Testis (tissue), 2 donors: Measurements from ENCODE around the gene RDH12.

Experiments used
- CTCF ChIP-seq, 3 experiments: fragments of 450-650 bp in 2 of 3; fragments of 200-600 bp in 1 of 3; sonication (generic) in 1 of 3; IDR thresholded peaks; one replicate each; pipeline ENCODE4 v1.5.1; 2016 to 2019; ENCODE audit warnings: antibody characterized with exemption in 3 of 3, mild to moderate bottlenecking in 2 of 3, moderate library complexity in 1 of 3
- POLR2A ChIP-seq: fragments of 450-650 bp; IDR thresholded peaks from one replicate; pipeline ENCODE4 v1.6.1; 2017; ENCODE audit warnings: antibody characterized with exemption, mild to moderate bottlenecking, moderate library complexity

DNA sequence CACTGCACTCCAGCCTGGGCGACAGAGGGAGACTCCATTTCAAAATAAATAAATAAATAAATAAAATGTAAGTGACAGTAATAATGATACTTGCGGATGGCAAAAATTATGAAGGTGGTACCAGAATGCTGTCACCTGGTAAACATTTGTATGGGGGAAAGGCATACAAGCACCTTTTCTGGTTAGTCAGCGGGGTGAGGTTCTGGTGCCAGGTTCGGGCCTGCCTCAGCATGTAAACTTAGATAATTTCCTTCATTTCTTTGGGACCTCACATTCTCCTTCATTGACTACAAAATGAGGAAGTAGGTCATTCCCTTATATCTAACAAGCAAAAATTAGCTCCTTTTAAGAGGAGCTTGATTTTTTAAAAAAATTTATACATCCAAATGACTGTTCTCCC lies 38.1 kb upstream of the RDH12 start:
- no peak for TF ChIP-seq CTCF (IDR thresholded peaks at IDR 0.05)
- no peak for TF ChIP-seq POLR2A
